Measurements from ENCODE around the gene CCDC169. TPM values are rescaled to one million over a fixed set of nuclear protein-coding genes. Genes with fewer than 3 reads are reported as not detected.

The CCDC169 gene
- total and polyA plus RNA-seq, 2 donors (not counting 3 experiments of a cell fraction or from before 2014, with no cell fraction given), result 1.2 to 2.5 TPM

DNA sequence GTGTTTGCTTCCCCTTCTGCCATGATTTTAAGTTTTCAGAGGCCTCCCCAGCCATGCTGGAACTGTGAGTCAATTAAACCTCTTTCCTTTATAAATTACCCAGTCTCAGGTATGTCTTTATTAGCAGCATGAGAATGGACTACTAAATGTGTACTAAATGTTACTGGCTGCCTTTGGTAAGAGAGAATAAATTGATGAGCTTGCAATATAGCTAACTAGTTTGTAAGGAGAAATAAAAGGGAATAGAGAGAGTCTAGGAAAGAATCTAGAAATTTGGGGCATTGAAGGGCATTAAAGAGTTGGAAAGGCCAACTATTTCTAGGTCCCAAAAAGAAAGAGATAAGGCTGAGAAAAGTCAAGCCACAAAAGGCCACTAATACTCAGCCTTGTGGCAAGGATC, 77.7 kb downstream of the CCDC169 start:
- no peaks in the 10 kb centered on the region for H3K4me1 ChIP-seq (ENCODE audit: control insufficient read depth, extremely low read depth, insufficient read depth, low read length)
- no peak for FAIRE-seq
- H3K4me2 ChIP-seq (ENCODE audit: insufficient read depth, low read length), result no peak overlapping the region
- CTCF ChIA-PET, result interaction anchor here (1.0 kb wide), 2 partner anchors 13 to 63 kb away, joined by 3 to 5 read pairs; no protein-coding TSS in a partner anchor
- H3K27me3 ChIP-seq (ENCODE audit: control insufficient read depth in 2 of 2, insufficient read depth in 2 of 2, low read length in 2 of 2), result no peaks in the 10 kb centered on the region
- H3K79me2 ChIP-seq (ENCODE audit: control insufficient read depth, insufficient read depth, low read length), result no peaks in the 10 kb centered on the region
- POLR2A ChIA-PET, result no interaction called here
- DNase-seq (ENCODE audit: low read depth, low spot score), result no peak
- dilution Hi-C loops (cut with MboI; ENCODE audit: extremely low pct_ligation_motif_present, low sequenced_read_pairs), result no loop called here
- no peak overlapping the region for H3K27ac ChIP-seq (ENCODE audit: insufficient read depth, low read depth, low read length)
- H3K9ac ChIP-seq (replicated peaks; ENCODE audit: extremely low read depth, insufficient read depth, low read length), result no peak overlapping the region
- H3K9me3 ChIP-seq (replicated peaks; ENCODE audit: control insufficient read depth, insufficient read depth, low read length), result no peaks in the 10 kb centered on the region
- H3K9me1 ChIP-seq (replicated peaks; ENCODE audit: control insufficient read depth, extremely low read depth, insufficient read depth, low read length), result no peaks in the 10 kb centered on the region
- no TSS peak for BruUV-seq (replicated peaks)
- H3K4me3 ChIP-seq (replicated peaks in 1 of 3; ENCODE audit: insufficient read depth in 1 of 3, low read depth in 1 of 3, low read length in 3 of 3), result no peak overlapping the region
- no peak overlapping the region for H2AFZ ChIP-seq (ENCODE audit: low read depth, low read length)
- no peaks in the 10 kb centered on the region for H4K20me1 ChIP-seq (replicated peaks; ENCODE audit: control insufficient read depth, extremely low read depth, insufficient read depth, low read length)
- TF ChIP-seq GATA2 (IDR thresholded peaks at IDR 0.05; ENCODE audit: insufficient read depth, insufficient read length, low read depth, low read length) (no peak), CTCF (IDR thresholded peaks at IDR 0.05; ENCODE audit: extremely low read depth in 1 of 2, insufficient read depth in 1 of 2, low read depth in 1 of 2, low read length in 2 of 2) (no peak), EZH2 (IDR thresholded peaks at IDR 0.05; ENCODE audit: borderline replicate concordance, low read depth, low read length, severe bottlenecking) (no peak), JUN (IDR thresholded peaks at IDR 0.05; ENCODE audit: borderline replicate concordance, insufficient read depth, insufficient read length, low read depth) (no peak), MYC (IDR thresholded peaks at IDR 0.05; ENCODE audit: low read depth, low read length) (no peak), FOS (IDR thresholded peaks at IDR 0.05; ENCODE audit: borderline replicate concordance, insufficient read depth, low read length) (no peak), POLR2A (IDR thresholded peaks at IDR 0.05; ENCODE audit: low read depth, low read length) (no peak), POLR2AphosphoS5 (IDR thresholded peaks at IDR 0.05; ENCODE audit: insufficient read depth, low read depth, low read length) (no peak)
- TF ChIP-seq, protein P1, sequence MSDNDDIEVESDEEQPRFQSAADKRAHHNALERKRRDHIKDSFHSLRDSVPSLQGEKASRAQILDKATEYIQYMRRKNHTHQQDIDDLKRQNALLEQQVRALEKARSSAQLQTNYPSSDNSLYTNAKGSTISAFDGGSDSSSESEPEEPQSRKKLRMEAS (IDR thresholded peaks at IDR 0.05; ENCODE audit: insufficient read depth, insufficient read length), result no peak
- H3K36me3 ChIP-seq (ENCODE audit: control insufficient read depth in 2 of 2, extremely low read depth in 1 of 2, insufficient read depth in 2 of 2, low read length in 2 of 2), result no peaks in the 10 kb centered on the region
- intact Hi-C loops (cut with micrococcal nuclease), result no loop called here
